ENCODE data around the gene PITRM1.

The PITRM1 gene

DNA sequence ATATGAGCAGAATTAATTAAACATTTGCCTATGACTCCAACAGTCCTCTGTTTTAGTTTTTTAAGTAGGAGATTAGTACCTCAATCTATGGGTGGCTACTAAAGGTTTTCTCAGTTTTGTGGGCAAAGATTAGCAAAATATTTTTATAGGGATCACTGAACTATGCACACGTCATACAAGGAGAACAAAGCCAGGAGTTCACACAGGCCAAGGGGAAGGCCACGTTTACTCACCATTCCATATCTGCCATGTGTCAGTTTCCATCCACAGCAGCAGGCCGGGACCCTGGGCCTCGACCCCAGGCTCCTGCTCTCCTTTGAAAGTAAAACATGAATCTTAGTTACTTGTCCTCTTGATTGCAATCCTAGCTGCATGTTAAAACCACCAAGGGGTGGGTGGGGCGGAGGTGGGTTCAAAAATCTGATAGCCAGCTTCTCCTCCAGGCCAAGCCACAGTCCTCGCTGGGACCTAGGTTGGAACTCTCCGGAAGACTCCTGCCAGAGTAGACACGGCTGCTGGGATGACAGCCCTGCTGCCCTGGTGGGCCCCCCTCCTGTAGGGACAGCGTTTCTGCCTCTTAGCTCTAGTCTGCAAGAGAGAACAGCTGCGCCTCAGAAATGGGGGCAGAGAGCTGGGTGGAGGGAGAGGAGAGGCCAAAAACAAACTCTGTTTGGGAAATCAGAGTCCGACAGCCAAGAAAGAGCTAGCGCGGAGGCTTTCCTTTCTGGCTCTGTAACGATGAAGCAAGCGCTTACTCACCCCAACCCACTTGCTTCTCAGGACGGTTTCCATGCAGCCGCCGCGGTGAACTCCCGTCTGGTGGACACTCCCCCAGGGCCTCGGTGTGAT lies 35.6 kb downstream of the PITRM1 start:
- peak; percentile 63 for DNase-seq (ENCODE audit: low read depth)
- no peak overlapping the region for H3K4me3 ChIP-seq (ENCODE audit: control insufficient read depth, low read depth, low read length)
- TF ChIP-seq, protein P1, sequence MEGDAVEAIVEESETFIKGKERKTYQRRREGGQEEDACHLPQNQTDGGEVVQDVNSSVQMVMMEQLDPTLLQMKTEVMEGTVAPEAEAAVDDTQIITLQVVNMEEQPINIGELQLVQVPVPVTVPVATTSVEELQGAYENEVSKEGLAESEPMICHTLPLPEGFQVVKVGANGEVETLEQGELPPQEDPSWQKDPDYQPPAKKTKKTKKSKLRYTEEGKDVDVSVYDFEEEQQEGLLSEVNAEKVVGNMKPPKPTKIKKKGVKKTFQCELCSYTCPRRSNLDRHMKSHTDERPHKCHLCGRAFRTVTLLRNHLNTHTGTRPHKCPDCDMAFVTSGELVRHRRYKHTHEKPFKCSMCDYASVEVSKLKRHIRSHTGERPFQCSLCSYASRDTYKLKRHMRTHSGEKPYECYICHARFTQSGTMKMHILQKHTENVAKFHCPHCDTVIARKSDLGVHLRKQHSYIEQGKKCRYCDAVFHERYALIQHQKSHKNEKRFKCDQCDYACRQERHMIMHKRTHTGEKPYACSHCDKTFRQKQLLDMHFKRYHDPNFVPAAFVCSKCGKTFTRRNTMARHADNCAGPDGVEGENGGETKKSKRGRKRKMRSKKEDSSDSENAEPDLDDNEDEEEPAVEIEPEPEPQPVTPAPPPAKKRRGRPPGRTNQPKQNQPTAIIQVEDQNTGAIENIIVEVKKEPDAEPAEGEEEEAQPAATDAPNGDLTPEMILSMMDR (IDR thresholded peaks at IDR 0.05; ENCODE audit: control insufficient read depth, insufficient read depth, low read depth, low read length, missing control alignments) = no peak

DNA sequence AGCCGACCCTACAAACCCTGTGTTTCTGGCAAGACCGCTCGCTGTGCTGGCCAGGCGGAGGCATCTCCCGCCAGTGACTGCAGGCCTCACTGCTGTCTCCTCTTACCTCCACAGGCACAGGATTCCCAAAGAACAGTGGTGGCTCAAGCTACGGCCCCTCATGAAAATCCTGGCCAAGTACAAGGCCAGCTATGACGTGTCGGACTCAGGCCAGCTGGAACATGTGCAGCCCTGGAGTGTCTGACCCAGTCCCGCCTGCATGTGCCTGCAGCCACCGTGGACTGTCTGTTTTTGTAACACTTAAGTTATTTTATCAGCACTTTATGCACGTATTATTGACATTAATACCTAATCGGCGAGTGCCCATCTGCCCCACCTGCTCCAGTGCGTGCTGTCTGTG lies 36.2 kb downstream of the PITRM1 start:
- TF ChIP-seq, protein P1 (IDR thresholded peaks at IDR 0.05; ENCODE audit: control insufficient read depth, insufficient read depth, low read depth, low read length, missing control alignments) = no peak

DNA sequence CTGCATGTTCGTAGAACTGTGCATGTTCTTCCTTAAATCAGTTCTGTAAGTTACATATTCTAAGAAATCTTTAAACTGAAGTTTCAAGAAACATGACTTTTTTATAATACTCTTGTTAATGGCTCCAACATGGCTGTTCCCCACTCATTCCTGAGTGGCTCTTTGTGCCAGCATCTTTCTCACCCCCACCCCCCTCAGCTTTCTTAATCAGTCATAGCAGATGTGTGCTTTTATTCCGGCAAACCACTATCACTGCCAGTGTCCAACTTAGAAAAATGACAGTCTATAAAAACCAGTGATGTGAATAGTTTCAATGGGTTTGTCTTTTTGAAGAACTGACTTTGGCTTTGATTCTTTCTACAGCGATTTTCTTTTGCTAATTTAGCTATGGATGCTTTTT lies 37.6 kb downstream of the PITRM1 start:
- DNase-seq (ENCODE audit: low read depth) = no peak
- TF ChIP-seq, protein P1 (IDR thresholded peaks at IDR 0.05; ENCODE audit: control insufficient read depth, insufficient read depth, low read depth, low read length, missing control alignments) = no peak
- H3K4me3 ChIP-seq (ENCODE audit: control insufficient read depth, low read depth, low read length) = no peak overlapping the region

More for the DNA sequence above, 36.2 kb downstream of the PITRM1 start:
- H3K4me3 ChIP-seq (ENCODE audit: control insufficient read depth, low read depth, low read length) = no peak overlapping the region
- DNase-seq (ENCODE audit: low read depth) = no peak

DNA sequence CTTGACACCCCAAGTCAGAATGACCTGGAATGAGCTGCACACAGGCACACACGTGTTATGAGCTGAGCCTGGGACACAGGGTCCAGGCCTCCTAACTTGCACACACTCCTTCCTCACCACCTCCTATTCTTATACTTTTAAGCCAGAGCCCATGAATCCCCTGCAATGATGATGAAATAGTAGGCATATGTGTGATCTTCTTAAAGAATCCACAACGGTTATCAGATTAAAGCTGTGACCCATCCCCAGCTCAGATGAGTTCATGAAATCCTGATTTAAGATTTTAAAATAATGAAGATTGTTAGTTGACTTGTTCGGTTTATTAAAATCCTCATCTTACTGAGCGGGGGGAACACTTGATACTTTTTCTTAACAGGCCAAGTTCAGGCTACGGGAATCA lies 38.6 kb downstream of the PITRM1 start:
- no peak overlapping the region for H3K4me3 ChIP-seq (ENCODE audit: control insufficient read depth, low read depth, low read length)
- DNase-seq (ENCODE audit: low read depth) = no peak
- TF ChIP-seq, protein P1 (IDR thresholded peaks at IDR 0.05; ENCODE audit: control insufficient read depth, insufficient read depth, low read depth, low read length, missing control alignments) = no peak

DNA sequence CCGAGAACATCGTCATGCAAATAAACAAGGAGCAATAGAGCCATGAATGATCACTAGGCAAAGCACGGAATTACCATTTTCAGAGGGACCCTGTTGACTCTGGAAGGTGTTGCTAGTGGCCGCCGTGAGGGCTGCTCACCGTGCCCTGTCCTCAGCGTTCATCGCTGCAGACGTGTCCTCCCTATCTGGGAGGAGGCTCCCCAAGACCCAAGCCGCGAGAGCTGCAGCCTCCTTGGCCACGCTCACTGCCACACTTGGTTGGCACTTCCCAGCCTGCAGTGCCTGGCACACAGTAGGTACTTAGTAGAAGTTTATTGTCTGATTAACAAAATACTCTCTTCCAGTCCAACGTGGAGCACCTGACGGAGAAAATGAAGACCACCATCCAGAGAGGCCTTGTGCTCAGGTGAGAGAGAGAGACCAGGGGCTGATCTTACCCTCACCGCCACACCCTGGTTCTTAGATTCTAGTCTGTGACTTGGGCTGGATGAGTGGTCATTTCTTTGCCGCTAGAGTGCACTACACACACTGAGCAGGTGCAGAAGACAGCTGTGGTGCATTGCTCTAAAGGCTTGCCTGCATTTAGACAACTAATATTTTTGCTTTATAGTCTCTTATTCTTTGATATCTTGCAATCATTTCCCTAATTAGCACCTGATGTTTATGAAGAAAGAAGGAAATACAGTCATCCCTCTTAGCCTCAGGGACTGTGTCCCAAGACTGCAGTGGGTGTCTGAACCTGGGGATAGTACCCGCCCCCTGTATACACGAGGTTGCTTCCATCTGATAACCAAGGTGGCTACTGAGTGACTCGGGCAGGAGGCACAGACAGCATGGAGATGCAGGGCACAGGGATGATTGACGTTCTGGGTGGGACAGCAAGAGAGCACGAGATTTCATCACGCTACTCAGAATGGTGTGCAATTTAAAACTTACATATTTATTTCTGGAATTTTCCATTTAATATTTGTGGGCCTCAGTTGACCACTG lies 40.3 kb downstream of the PITRM1 start:
- no peak for DNase-seq (ENCODE audit: low read depth)
- TF ChIP-seq, protein P1 (IDR thresholded peaks at IDR 0.05; ENCODE audit: control insufficient read depth, insufficient read depth, low read depth, low read length, missing control alignments) = no peak
- H3K4me3 ChIP-seq (ENCODE audit: control insufficient read depth, low read depth, low read length) = no peak overlapping the region

DNA sequence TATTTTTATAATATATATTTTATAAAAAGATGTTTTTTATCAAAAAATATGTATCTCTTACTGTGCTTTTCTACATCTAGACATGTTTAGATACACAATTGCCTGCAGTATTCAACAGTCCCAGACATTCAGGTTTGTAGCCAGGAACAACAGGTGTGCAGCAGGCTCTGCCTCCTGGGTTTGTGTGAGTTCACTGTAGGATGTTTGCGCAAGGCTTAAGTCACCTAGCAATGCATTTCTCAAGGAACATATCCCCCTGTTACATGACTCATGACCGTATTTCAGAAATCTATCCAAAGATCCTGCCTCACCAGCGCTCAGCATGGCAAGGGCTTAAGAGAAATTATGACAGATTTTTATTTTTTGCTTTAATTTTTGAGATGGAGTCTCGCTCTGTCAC lies 41.5 kb downstream of the PITRM1 start:
- no peak for DNase-seq (ENCODE audit: low read depth)
- no peak overlapping the region for H3K4me3 ChIP-seq (ENCODE audit: control insufficient read depth, low read depth, low read length)

More for the DNA sequence above, 41.5 kb downstream of the PITRM1 start:
- TF ChIP-seq, protein P1 (IDR thresholded peaks at IDR 0.05; ENCODE audit: control insufficient read depth, insufficient read depth, low read depth, low read length, missing control alignments) = no peak
